Keratinocyte (primary cell): ENCODE results near the gene DUSP14. TPM values are rescaled to one million over a fixed set of nuclear protein-coding genes. Genes with fewer than 3 reads are reported as not detected.

ENCODE experiments used
- DNase-seq: peaks from one replicate; pipeline ENCODE4 v3.0.0-alpha.2; 2011; ENCODE audit warnings: low read depth, missing footprints, low spot score
- FAIRE-seq: peaks from 2 replicates; lab custom pipeline; 2011; peaks lifted over from hg19 to GRCh38; lab: Jason Lieb, UNC
- H2AFZ ChIP-seq: 2 replicates; pipeline ENCODE4 v1.6.0; 2012; ENCODE audit warnings: low read length, control low read depth, inconsistent platforms; ENCODE audit not compliant: control insufficient read depth
- H3K27ac ChIP-seq: 2 replicates; pipeline ENCODE4 v1.5.1; 2011; ENCODE audit warnings: low read length; ENCODE audit not compliant: control insufficient read depth, insufficient read depth
- H3K27me3 ChIP-seq: 3 replicates; pipeline ENCODE4 v1.6.0; 2011; ENCODE audit warnings: low read length; ENCODE audit not compliant: control insufficient read depth, insufficient read depth; ENCODE audit errors: extremely low read depth
- H3K36me3 ChIP-seq, 2 experiments: 2 replicates in 1 of 2; 3 replicates in 1 of 2; pipeline ENCODE4 v1.5.1; 2011; ENCODE audit warnings: low read length in 2 of 2, mild to moderate bottlenecking in 1 of 2; ENCODE audit not compliant: control insufficient read depth in 2 of 2, insufficient read depth in 2 of 2; ENCODE audit errors: extremely low read depth in 1 of 2
- H3K4me1 ChIP-seq: 3 replicates; pipeline ENCODE4 v1.5.1; 2011; ENCODE audit warnings: low read length; ENCODE audit not compliant: control insufficient read depth, insufficient read depth; ENCODE audit errors: extremely low read depth
- H3K4me2 ChIP-seq: 3 replicates; pipeline ENCODE4 v1.6.0; 2011; ENCODE audit warnings: low read depth, low read length; ENCODE audit not compliant: control insufficient read depth, insufficient read depth; ENCODE audit errors: extremely low read depth
- H3K4me3 ChIP-seq, 3 experiments: fragments of 200-600 bp in 1 of 3; sonication (generic) in 1 of 3; 2 replicates in 2 of 3; 3 replicates in 1 of 3; pipeline ENCODE4 v1.5.1; 2011 to 2016; ENCODE audit warnings: low read length in 3 of 3, mild to moderate bottlenecking in 3 of 3, control low read depth in 2 of 3, inconsistent platforms in 1 of 3, low read depth in 1 of 3, mixed read lengths in 1 of 3, mixed run types in 1 of 3, moderate library complexity in 1 of 3; ENCODE audit not compliant: control insufficient read depth in 2 of 3, insufficient read depth in 2 of 3; ENCODE audit errors: extremely low read depth in 1 of 3
- H3K79me2 ChIP-seq: 2 replicates; pipeline ENCODE4 v1.6.0; 2012; ENCODE audit warnings: low read length; ENCODE audit not compliant: control insufficient read depth, insufficient read depth
- H3K9ac ChIP-seq: 3 replicates; pipeline ENCODE4 v1.6.0; 2011; ENCODE audit warnings: low read length; ENCODE audit not compliant: control insufficient read depth, insufficient read depth; ENCODE audit errors: extremely low read depth
- H3K9me1 ChIP-seq: 3 replicates; pipeline ENCODE4 v1.6.0; 2011; ENCODE audit warnings: low read length; ENCODE audit not compliant: control insufficient read depth, insufficient read depth; ENCODE audit errors: extremely low read depth
- H3K9me3 ChIP-seq: 2 replicates; pipeline ENCODE4 v1.5.1; 2012; ENCODE audit warnings: low read depth, low read length; ENCODE audit not compliant: control insufficient read depth
- H4K20me1 ChIP-seq: 3 replicates; pipeline ENCODE4 v1.6.0; 2011; ENCODE audit warnings: low read length; ENCODE audit not compliant: control insufficient read depth, insufficient read depth; ENCODE audit errors: extremely low read depth
- CTCF ChIP-seq, 3 experiments: IDR thresholded peaks in 1 of 3; conservative IDR thresholded peaks in 1 of 3; optimal IDR thresholded peaks in 1 of 3; 2 replicates in 2 of 3; 3 replicates in 1 of 3; pipeline versions ENCODE3 to v1.5.1; 2011; ENCODE audit warnings: low read length in 3 of 3, mild to moderate bottlenecking in 3 of 3, moderate library complexity in 2 of 3, control low read depth in 1 of 3, inconsistent platforms in 1 of 3; ENCODE audit not compliant: insufficient read depth in 2 of 3; ENCODE audit errors: extremely low read depth in 1 of 3
- EZH2 ChIP-seq: IDR thresholded peaks from one replicate; pipeline ENCODE4 v1.6.1; 2012; ENCODE audit warnings: inconsistent platforms, mild to moderate bottlenecking, low read length, moderate library complexity
- dilution Hi-C: fragments of 300-500 bp; cut with MboI; formaldehyde crosslinking; loops from one replicate; pipeline ENCODE4 v1.7.0; 2020; ENCODE audit warnings: low sequenced_read_pairs; ENCODE audit not compliant: extremely low pct_ligation_motif_present
- polyA plus RNA-seq, 5 experiments: library from polyadenylated mRNA; depleted of rRNA in 3 of 5; stranded (reverse) in 3 of 5; stranded (forward) in 1 of 5; unstranded in 1 of 5; fragments of >200 nt; gene quantifications; 1 replicate in 1 of 5; 2 replicates in 3 of 5; 3 replicates in 1 of 5; pipeline versions ENCODE4 v1.2.1 to v1.2.3, GENCODE V29; 2011 to 2012; ENCODE audit warnings: missing spikeins in 2 of 5, low read depth in 1 of 5, low replicate concordance in 1 of 5

The DUSP14 gene
- polyA plus RNA-seq, 1 donor (not counting 4 experiments of a cell fraction or from before 2014, with no cell fraction given): 169 TPM

- TF ChIP-seq CTCF (optimal IDR thresholded peaks at IDR 0.05 in 1 of 3, IDR thresholded peaks at IDR 0.05 in 1 of 3, conservative IDR thresholded peaks at IDR 0.05 in 1 of 3; ENCODE audit: extremely low read depth in 1 of 3, insufficient read depth in 2 of 3, low read length in 3 of 3) (no peak), EZH2 (no peak)
- Histone ChIP-seq H3K9me3 (no peaks in the 10 kb centered on the region), H3K4me1 (peaks cover 18% of the 10 kb centered on the region), H4K20me1 (no peaks in the 10 kb centered on the region), H3K9ac (peak overlapping the region; percentile 39), H3K9me1 (no peaks in the 10 kb centered on the region), H3K79me2 (peaks cover 3% of the 10 kb centered on the region), H3K27me3 (no peaks in the 10 kb centered on the region), H3K27ac (peak overlapping the region; percentile 5), H2AFZ (no peak overlapping the region), H3K4me3 (peak overlapping the region in 1 of 3 experiments; percentile 25), H3K4me2 (peak overlapping the region; percentile 64), H3K36me3 (peaks cover 3 to 6% of the 10 kb centered on the region in 2 experiments)
- dilution Hi-C loops: no loop called here
- DNase-seq (peak; percentile 17), FAIRE-seq (no peak)
These were observed 62.1 kb downstream of the DUSP14 start for GRCh38 chr17:37551788-37552187.

GRCh38 chr17:37553401-37553966, 63.8 kb downstream of the DUSP14 start:
- no peak for FAIRE-seq
- DNase-seq: no peak
- no peak overlapping the region for H3K4me3 ChIP-seq
- dilution Hi-C loops: no loop called here
- peaks cover 3% of the 10 kb centered on the region for H3K79me2 ChIP-seq
- no peaks in the 10 kb centered on the region for H3K9me3 ChIP-seq
- H3K9ac ChIP-seq: no peak overlapping the region
- H3K36me3 ChIP-seq: peaks cover 3 to 6% of the 10 kb centered on the region in 2 experiments
- H2AFZ ChIP-seq: no peak overlapping the region
- peaks cover 18% of the 10 kb centered on the region for H3K4me1 ChIP-seq
- no peaks in the 10 kb centered on the region for H4K20me1 ChIP-seq
- H3K27ac ChIP-seq: no peak overlapping the region
- H3K9me1 ChIP-seq: no peaks in the 10 kb centered on the region
- no peak overlapping the region for H3K4me2 ChIP-seq
- TF ChIP-seq CTCF (optimal IDR thresholded peaks at IDR 0.05 in 1 of 3, IDR thresholded peaks at IDR 0.05 in 1 of 3, conservative IDR thresholded peaks at IDR 0.05 in 1 of 3; ENCODE audit: extremely low read depth in 1 of 3, insufficient read depth in 2 of 3, low read length in 3 of 3) (no peak), EZH2 (no peak)
- H3K27me3 ChIP-seq: no peaks in the 10 kb centered on the region
